ENCODE measurements around the gene DYRK1A. TPM values are rescaled to one million over a fixed set of nuclear protein-coding genes. Genes with fewer than 3 reads are reported as not detected.

The DYRK1A gene
- total and polyA plus RNA-seq, 2 of the 13 experiments (the other 11 are each of a cell fraction or from before 2014, with no cell fraction given): 24.6 to 34.2 TPM

- peaks cover 51% of the 10 kb centered on the region for H4K20me1 ChIP-seq (ENCODE audit: insufficient read depth, low read length)
- peak overlapping the region; percentile 37; the same call in 1 of the 2 replicates for H3K4me2 ChIP-seq (ENCODE audit: low read depth, low read length)
- in situ Hi-C loops (cut with HindIII; ENCODE audit: extremely low pct_ligation_motif_present, low pct_unique_long_range_greater_than_20kb) (no loop called here), intact Hi-C loops (cut with micrococcal nuclease; ENCODE audit: unreplicated experiment) (no loop called here)
- ATAC-seq (peak; percentile 77), DNase-seq (ENCODE audit: low spot score) (peak; percentile 31), FAIRE-seq (no peak)
- H3K36me3 ChIP-seq (replicated peaks in 1 of 2; ENCODE audit: control insufficient read depth in 1 of 2, insufficient read depth in 2 of 2, low read length in 2 of 2): peaks cover 3 to 12% of the 10 kb centered on the region in 2 experiments; a peak in 3 of 5 replicates
- no peak overlapping the region for H3K4me3 ChIP-seq (replicated peaks in 1 of 3; ENCODE audit: insufficient read depth in 1 of 3, low read depth in 2 of 3, low read length in 3 of 3)
- peaks cover 95% of the 10 kb centered on the region for H3K79me2 ChIP-seq (ENCODE audit: insufficient read depth, low read length)
- peak overlapping the region; percentile 14 for H3K27ac ChIP-seq (ENCODE audit: extremely low read length, insufficient read depth, low read length)
- no peaks in the 10 kb centered on the region for H3K27me3 ChIP-seq (ENCODE audit: control insufficient read depth in 1 of 2, insufficient read depth in 2 of 2, low read length in 2 of 2)
- no peak overlapping the region for H3K9ac ChIP-seq (ENCODE audit: insufficient read depth, low read depth, low read length)
- H2AFZ ChIP-seq (ENCODE audit: low read length): no peak overlapping the region
- no peaks in the 10 kb centered on the region for H3K9me3 ChIP-seq (ENCODE audit: low read length)
- 62% methylated on average over 5 of the region's 5 CpGs for WGBS (ENCODE audit: low lambda C conversion rate)
- ChIA-PET POLR2A (no interaction called here), CTCF (ENCODE audit: low intra/inter-chr PET ratio, low total read pairs) (no interaction called here)
- peaks cover 49% of the 10 kb centered on the region for H3K4me1 ChIP-seq (ENCODE audit: insufficient read depth, low read length)
- BruUV-seq (replicated peaks): no TSS peak
- TF ChIP-seq SNAPC5 (CRISPR knock-in tag; IDR thresholded peaks at IDR 0.05; ENCODE audit: borderline replicate concordance) (no peak), ZNF274 (CRISPR knock-in tag; IDR thresholded peaks at IDR 0.05) (no peak), SIN3A (IDR thresholded peaks at IDR 0.05; ENCODE audit: borderline replicate concordance, low read depth, low read length) (no peak), ZUFSP (CRISPR knock-in tag; IDR thresholded peaks at IDR 0.05; ENCODE audit: borderline replicate concordance) (no peak), BRF2 (CRISPR knock-in tag; IDR thresholded peaks at IDR 0.05) (no peak), ZNF703 (CRISPR knock-in tag; IDR thresholded peaks at IDR 0.05; ENCODE audit: borderline replicate concordance) (no peak), ZBTB21 (CRISPR knock-in tag; IDR thresholded peaks at IDR 0.05) (no peak), GLI4 (CRISPR knock-in tag; IDR thresholded peaks at IDR 0.05; ENCODE audit: borderline replicate concordance) (no peak), ZBTB43 (CRISPR knock-in tag; conservative IDR thresholded peaks at IDR 0.05) (no peak), DR1 (CRISPR knock-in tag; IDR thresholded peaks at IDR 0.05) (no peak), NR2F1 (CRISPR knock-in tag; IDR thresholded peaks at IDR 0.05) (no peak), ETS1 (CRISPR knock-in tag; IDR thresholded peaks at IDR 0.05) (no peak), TEAD3 (CRISPR knock-in tag; optimal IDR thresholded peaks at IDR 0.05; ENCODE audit: borderline replicate concordance) (peak; percentile 50), EHMT2 (IDR thresholded peaks at IDR 0.05; ENCODE audit: borderline replicate concordance, low read depth, low read length) (no peak), ZNF260 (CRISPR knock-in tag; IDR thresholded peaks at IDR 0.05; ENCODE audit: borderline replicate concordance, low read depth) (no peak), ZNF24 (IDR thresholded peaks at IDR 0.05) (no peak), TOE1 (CRISPR knock-in tag; IDR thresholded peaks at IDR 0.05) (no peak), ZNF354B (CRISPR knock-in tag; IDR thresholded peaks at IDR 0.05) (no peak), ZNF530 (CRISPR knock-in tag; IDR thresholded peaks at IDR 0.05; ENCODE audit: low read depth) (no peak)
These were observed 95.7 kb downstream of the DYRK1A start for GRCh38 chr21:37462087-37462861.
